ENCODE results near the gene CCDC117.
A peak's percentile ranks its signal among the peaks of the same experiment; 100 is the strongest.
"Not testable (repeated sequence)": the region's sequence is repeated elsewhere in the genome, so short reads cannot be mapped to it uniquely, and the experiment has no call there.

The CCDC117 gene

GRCh38 chr22:28772633-28773460 lies at the start of gene CCDC117:
Gene CCDC117, plus strand, starts transcription at chr22:28772695. Its CDS starts 155 bp downstream, at chr22:28772850.
- Histone ChIP-seq H3K27me3 (ENCODE audit: control insufficient read depth in 2 of 2, insufficient read depth in 2 of 2, low read length in 2 of 2) (no peaks in the 10 kb centered on the region), H3K9ac (ENCODE audit: low read depth in 1 of 2, low read length in 2 of 2) (peak within 1 kb of the TSS; percentile 88 to 98), H3K36me3 (ENCODE audit: control insufficient read depth in 2 of 2, insufficient read depth in 2 of 2, low read length in 2 of 2) (peaks cover 4 to 6% of the 10 kb centered on the region in 2 donors), H3K9me3 (ENCODE audit: control insufficient read depth in 2 of 2, low read length in 2 of 2) (no peaks in the 10 kb centered on the region), H3K4me1 (ENCODE audit: control insufficient read depth in 2 of 2, insufficient read depth in 2 of 2, low read length in 2 of 2) (peaks cover 3 to 12% of the 10 kb centered on the region in 2 donors), H3K4me3 (ENCODE audit: low read length in 2 of 2) (peak within 1 kb of the TSS; percentile 92 to 93), H3K27ac (ENCODE audit: low read depth in 2 of 2, low read length in 2 of 2) (peak within 1 kb of the TSS; percentile 91 to 92)

- Histone ChIP-seq H3K27ac (ENCODE audit: low read depth in 2 of 2, low read length in 2 of 2) (no peak overlapping the region), H3K4me3 (ENCODE audit: low read length in 2 of 2) (no peak overlapping the region), H3K27me3 (ENCODE audit: control insufficient read depth in 2 of 2, insufficient read depth in 2 of 2, low read length in 2 of 2) (no peaks in the 10 kb centered on the region), H3K36me3 (ENCODE audit: control insufficient read depth in 2 of 2, insufficient read depth in 2 of 2, low read length in 2 of 2) (no peaks in the 10 kb centered on the region), H3K9ac (ENCODE audit: low read depth in 1 of 2, low read length in 2 of 2) (no peak overlapping the region), H3K4me1 (ENCODE audit: control insufficient read depth in 2 of 2, insufficient read depth in 2 of 2, low read length in 2 of 2) (no peaks in the 10 kb centered on the region), H3K9me3 (ENCODE audit: control insufficient read depth in 2 of 2, low read length in 2 of 2) (no peaks in the 10 kb centered on the region)
Measured at GRCh38 chr22:28728002-28728401, 44.5 kb upstream of the CCDC117 start.

GRCh38 chr22:28728621-28729313 lies 43.7 kb upstream of the CCDC117 start:
- no peak overlapping the region for H3K4me3 ChIP-seq (ENCODE audit: low read length in 2 of 2)
- no peaks in the 10 kb centered on the region for H3K4me1 ChIP-seq (ENCODE audit: control insufficient read depth in 2 of 2, insufficient read depth in 2 of 2, low read length in 2 of 2)
- H3K27me3 ChIP-seq (ENCODE audit: control insufficient read depth in 2 of 2, insufficient read depth in 2 of 2, low read length in 2 of 2) = no peaks in the 10 kb centered on the region
- H3K9me3 ChIP-seq (ENCODE audit: control insufficient read depth in 2 of 2, low read length in 2 of 2) = no peaks in the 10 kb centered on the region
- peaks cover 0 to under 1% of the 10 kb centered on the region in 2 donors for H3K36me3 ChIP-seq (ENCODE audit: control insufficient read depth in 2 of 2, insufficient read depth in 2 of 2, low read length in 2 of 2)
- H3K27ac ChIP-seq (ENCODE audit: low read depth in 2 of 2, low read length in 2 of 2) = no peak overlapping the region
- no peak overlapping the region for H3K9ac ChIP-seq (ENCODE audit: low read depth in 1 of 2, low read length in 2 of 2)

GRCh38 chr22:28730179-28730578 lies 42.3 kb upstream of the CCDC117 start:
- Histone ChIP-seq H3K27ac (ENCODE audit: low read depth in 2 of 2, low read length in 2 of 2) (no peak overlapping the region), H3K4me1 (ENCODE audit: control insufficient read depth in 2 of 2, insufficient read depth in 2 of 2, low read length in 2 of 2) (no peaks in the 10 kb centered on the region), H3K4me3 (ENCODE audit: low read length in 2 of 2) (no peak overlapping the region), H3K9ac (ENCODE audit: low read depth in 1 of 2, low read length in 2 of 2) (no peak overlapping the region), H3K27me3 (ENCODE audit: control insufficient read depth in 2 of 2, insufficient read depth in 2 of 2, low read length in 2 of 2) (no peaks in the 10 kb centered on the region), H3K36me3 (ENCODE audit: control insufficient read depth in 2 of 2, insufficient read depth in 2 of 2, low read length in 2 of 2) (peaks cover 3 to 4% of the 10 kb centered on the region in 2 donors), H3K9me3 (ENCODE audit: control insufficient read depth in 2 of 2, low read length in 2 of 2) (no peaks in the 10 kb centered on the region)

GRCh38 chr22:28734393-28734792 lies 38.1 kb upstream of the CCDC117 start:
- H3K9ac ChIP-seq (ENCODE audit: low read depth in 1 of 2, low read length in 2 of 2) = no peak overlapping the region
- no peaks in the 10 kb centered on the region for H3K9me3 ChIP-seq (ENCODE audit: control insufficient read depth in 2 of 2, low read length in 2 of 2)
- H3K4me1 ChIP-seq (ENCODE audit: control insufficient read depth in 2 of 2, insufficient read depth in 2 of 2, low read length in 2 of 2) = no peaks in the 10 kb centered on the region
- H3K27ac ChIP-seq (ENCODE audit: low read depth in 2 of 2, low read length in 2 of 2) = no peak overlapping the region
- no peaks in the 10 kb centered on the region for H3K27me3 ChIP-seq (ENCODE audit: control insufficient read depth in 2 of 2, insufficient read depth in 2 of 2, low read length in 2 of 2)
- peaks cover 3 to 4% of the 10 kb centered on the region in 2 donors for H3K36me3 ChIP-seq (ENCODE audit: control insufficient read depth in 2 of 2, insufficient read depth in 2 of 2, low read length in 2 of 2)
- no peak overlapping the region for H3K4me3 ChIP-seq (ENCODE audit: low read length in 2 of 2)

GRCh38 chr22:28736301-28737155 lies 36.0 kb upstream of the CCDC117 start:
- Histone ChIP-seq H3K4me3 (ENCODE audit: low read length in 2 of 2) (no peak overlapping the region), H3K9me3 (ENCODE audit: control insufficient read depth in 2 of 2, low read length in 2 of 2) (no peaks in the 10 kb centered on the region), H3K27me3 (ENCODE audit: control insufficient read depth in 2 of 2, insufficient read depth in 2 of 2, low read length in 2 of 2) (no peaks in the 10 kb centered on the region), H3K9ac (ENCODE audit: low read depth in 1 of 2, low read length in 2 of 2) (no peak overlapping the region), H3K27ac (ENCODE audit: low read depth in 2 of 2, low read length in 2 of 2) (no peak overlapping the region), H3K36me3 (ENCODE audit: control insufficient read depth in 2 of 2, insufficient read depth in 2 of 2, low read length in 2 of 2) (peaks cover 3 to 4% of the 10 kb centered on the region in 2 donors), H3K4me1 (ENCODE audit: control insufficient read depth in 2 of 2, insufficient read depth in 2 of 2, low read length in 2 of 2) (no peaks in the 10 kb centered on the region)

- Histone ChIP-seq H3K36me3 (ENCODE audit: control insufficient read depth in 2 of 2, insufficient read depth in 2 of 2, low read length in 2 of 2) (peaks cover 3 to 4% of the 10 kb centered on the region in 2 donors), H3K27me3 (ENCODE audit: control insufficient read depth in 2 of 2, insufficient read depth in 2 of 2, low read length in 2 of 2) (no peaks in the 10 kb centered on the region), H3K4me3 (ENCODE audit: low read length in 2 of 2) (no peak overlapping the region), H3K4me1 (ENCODE audit: control insufficient read depth in 2 of 2, insufficient read depth in 2 of 2, low read length in 2 of 2) (peaks cover 2 to 4% of the 10 kb centered on the region in 2 donors), H3K27ac (ENCODE audit: low read depth in 2 of 2, low read length in 2 of 2) (no peak overlapping the region), H3K9me3 (ENCODE audit: control insufficient read depth in 2 of 2, low read length in 2 of 2) (no peaks in the 10 kb centered on the region), H3K9ac (ENCODE audit: low read depth in 1 of 2, low read length in 2 of 2) (no peak overlapping the region)
Measured at GRCh38 chr22:28737701-28738100, 34.8 kb upstream of the CCDC117 start.

GRCh38 chr22:28738876-28739275 lies 33.6 kb upstream of the CCDC117 start:
- not testable (repeated sequence) for H3K4me3 ChIP-seq (ENCODE audit: low read length in 2 of 2); H3K9ac ChIP-seq (ENCODE audit: low read depth in 1 of 2, low read length in 2 of 2); H3K27me3 ChIP-seq (ENCODE audit: control insufficient read depth in 2 of 2, insufficient read depth in 2 of 2, low read length in 2 of 2); H3K36me3 ChIP-seq (ENCODE audit: control insufficient read depth in 2 of 2, insufficient read depth in 2 of 2, low read length in 2 of 2); H3K9me3 ChIP-seq (ENCODE audit: control insufficient read depth in 2 of 2, low read length in 2 of 2); H3K27ac ChIP-seq (ENCODE audit: low read depth in 2 of 2, low read length in 2 of 2); H3K4me1 ChIP-seq (ENCODE audit: control insufficient read depth in 2 of 2, insufficient read depth in 2 of 2, low read length in 2 of 2)

GRCh38 chr22:28741200-28741784 lies 31.2 kb upstream of the CCDC117 start:
- peaks cover 9% of the 10 kb centered on the region in 2 donors for H3K4me1 ChIP-seq (ENCODE audit: control insufficient read depth in 2 of 2, insufficient read depth in 2 of 2, low read length in 2 of 2)
- H3K27ac ChIP-seq (ENCODE audit: low read depth in 2 of 2, low read length in 2 of 2) = peak overlapping the region in 1 of 2 donors; percentile 32
- H3K9ac ChIP-seq (ENCODE audit: low read depth in 1 of 2, low read length in 2 of 2) = peak overlapping the region; percentile 75 to 98

More at GRCh38 chr22:28741200-28741784, 31.2 kb upstream of the CCDC117 start:
- no peaks in the 10 kb centered on the region for H3K27me3 ChIP-seq (ENCODE audit: control insufficient read depth in 2 of 2, insufficient read depth in 2 of 2, low read length in 2 of 2)
- H3K4me3 ChIP-seq (ENCODE audit: low read length in 2 of 2) = peak overlapping the region; percentile 97 to 98
- no peaks in the 10 kb centered on the region for H3K9me3 ChIP-seq (ENCODE audit: control insufficient read depth in 2 of 2, low read length in 2 of 2)
- H3K36me3 ChIP-seq (ENCODE audit: control insufficient read depth in 2 of 2, insufficient read depth in 2 of 2, low read length in 2 of 2) = peaks cover 12 to 19% of the 10 kb centered on the region in 2 donors

Data from mucosa of rectum (tissue), 2 donors.